Measurements from ENCODE around the gene TMEM59L.

The TMEM59L gene

DNA sequence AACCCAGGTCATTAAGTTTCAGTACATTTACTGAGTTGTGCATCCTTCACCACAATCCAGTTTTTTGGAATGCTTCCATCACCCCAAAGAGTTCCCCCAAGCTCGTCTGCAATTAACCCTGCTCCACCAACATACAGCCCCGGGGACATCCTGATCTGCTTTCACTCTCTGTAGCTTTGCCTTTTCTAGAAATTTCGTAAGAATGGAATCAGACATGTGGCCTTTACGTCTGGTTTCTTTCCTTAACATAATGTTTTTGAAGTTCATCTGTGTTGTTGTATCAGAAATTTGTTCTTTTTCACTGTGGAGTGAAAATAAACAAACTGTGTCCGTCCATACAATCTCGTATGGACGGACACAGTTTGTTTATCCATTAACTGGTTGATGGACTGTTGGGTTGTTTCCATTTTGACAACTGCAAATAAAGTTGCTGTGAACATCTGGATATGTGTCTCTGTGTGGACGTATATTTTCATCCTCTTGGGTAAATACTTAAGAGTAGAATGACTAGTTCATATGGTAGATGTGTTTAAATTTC, 27.1 kb downstream of the TMEM59L start:
- DNase-seq: no peak

DNA sequence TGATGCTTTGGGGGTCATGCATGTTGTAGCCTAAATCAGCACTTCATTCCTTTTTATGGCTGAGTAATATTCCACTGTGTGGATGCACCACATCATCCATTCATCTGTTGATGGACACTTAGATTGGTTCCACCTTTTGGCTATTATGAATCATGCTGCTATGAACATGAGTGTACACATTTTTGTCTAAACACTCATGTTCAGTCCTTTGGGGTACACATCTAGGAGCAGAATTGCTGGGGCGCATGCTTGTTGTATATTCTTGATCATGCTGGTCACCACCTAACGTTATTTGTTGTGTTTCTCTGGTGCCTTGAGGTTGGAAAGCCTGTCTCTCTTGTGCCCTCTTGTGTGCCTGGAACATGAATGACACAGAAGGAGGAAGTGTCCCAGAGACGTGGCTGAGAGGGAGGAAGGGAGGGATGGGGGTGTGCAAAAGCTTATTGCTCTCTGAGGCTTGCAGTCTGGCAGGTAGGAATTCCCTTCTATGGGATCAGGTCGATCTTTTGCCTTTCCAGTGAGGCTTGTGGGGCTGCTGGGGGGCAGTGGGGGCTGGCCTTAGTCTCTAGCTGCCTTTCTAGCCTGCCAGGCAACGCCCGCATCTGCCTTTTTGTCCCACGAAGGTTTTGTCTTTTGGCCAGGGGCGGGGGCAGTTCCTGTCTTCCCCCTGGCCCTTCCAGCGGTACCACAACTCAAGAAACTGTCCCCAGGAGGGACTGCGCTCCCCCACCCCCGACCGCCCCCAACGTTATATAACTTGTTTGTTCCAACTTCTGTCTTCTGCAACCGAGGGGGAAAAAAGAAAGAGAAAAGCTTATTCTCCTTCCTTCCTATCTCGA, 31.7 kb downstream of the TMEM59L start:
- DNase-seq: no peak

DNA sequence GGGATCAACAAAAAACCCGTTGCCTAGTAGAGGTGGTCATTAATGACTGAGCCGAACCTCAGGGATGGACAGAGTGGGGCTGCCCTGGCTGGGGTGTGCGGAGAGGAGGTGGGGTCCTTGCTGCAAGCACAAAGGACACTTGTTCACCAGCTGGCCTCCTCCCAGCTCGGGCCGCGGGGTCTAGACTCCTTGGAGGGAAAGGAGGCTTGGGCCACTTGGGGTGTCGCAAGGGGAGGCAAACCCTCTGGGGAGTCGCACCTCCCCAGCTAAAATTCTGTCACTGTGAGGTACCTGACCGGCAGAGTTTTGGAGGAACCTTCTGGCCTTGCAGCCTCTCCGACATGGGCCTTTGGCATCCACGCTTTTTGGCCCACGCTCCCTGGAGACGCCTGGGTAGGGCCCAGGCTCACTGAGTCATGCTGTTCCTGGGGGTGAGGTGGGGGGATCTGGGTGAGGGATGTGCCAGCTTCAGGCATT, 32.4 kb downstream of the TMEM59L start:
- DNase-seq: no peak

DNA sequence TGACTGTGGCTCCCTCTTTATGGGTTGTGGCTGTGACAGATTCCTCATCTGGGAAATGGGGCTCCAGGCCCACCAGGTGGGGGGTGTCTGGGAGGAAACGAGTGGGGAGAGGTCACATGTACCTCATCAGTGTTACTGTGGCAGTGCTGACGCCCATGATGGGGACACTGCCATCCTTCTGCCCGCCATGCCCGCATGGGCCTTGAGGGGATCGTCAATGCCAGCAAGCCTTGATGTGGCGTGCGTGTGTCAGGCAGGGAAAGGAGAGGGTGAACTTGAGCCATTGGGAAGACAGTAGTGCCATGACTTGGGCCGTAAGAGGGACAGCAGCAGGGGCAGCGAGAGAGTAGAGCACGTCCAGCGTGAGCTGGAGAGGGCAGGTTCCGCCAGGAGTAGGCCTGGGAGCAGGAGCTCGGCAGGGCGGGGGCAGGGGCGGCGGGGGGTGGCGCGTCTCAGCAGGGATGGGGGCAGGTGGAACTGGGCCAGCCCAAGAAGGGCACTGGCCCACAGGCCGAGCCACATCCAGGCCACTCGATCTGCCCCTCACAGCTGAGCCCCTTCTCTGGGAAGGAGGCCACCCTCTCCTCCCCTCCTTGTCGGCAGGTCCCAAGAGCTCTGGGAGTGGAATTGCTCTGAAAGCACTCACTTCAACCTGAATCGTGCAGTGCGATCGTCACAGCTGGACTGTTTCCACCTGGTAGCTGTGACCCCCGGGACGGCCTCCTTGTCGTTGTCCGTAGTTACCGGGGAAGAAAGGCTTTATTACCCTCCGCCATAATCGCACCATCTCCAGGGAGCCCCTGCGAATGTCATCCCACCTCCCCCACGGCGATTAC, 34.1 kb downstream of the TMEM59L start:
- DNase-seq: no peak

DNA sequence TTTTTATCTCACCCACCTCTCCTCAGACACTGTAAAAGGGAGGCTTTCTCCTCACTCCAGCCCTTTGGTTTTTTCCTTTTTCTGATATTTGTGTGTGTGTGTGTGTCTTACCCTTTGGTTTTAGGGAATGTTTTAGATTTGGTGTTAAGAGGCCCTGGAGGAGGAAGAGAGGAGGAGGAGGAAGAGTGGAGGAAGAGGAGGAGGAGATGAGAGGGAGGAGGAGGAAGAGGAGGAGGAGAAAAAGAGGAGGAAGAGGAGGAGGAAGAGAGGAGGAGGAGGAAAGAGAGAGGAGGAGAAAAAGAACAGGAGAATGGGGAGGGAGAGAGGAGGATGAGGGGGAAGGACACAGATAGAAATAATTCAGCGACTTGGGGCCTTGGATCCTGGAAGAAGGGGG, 34.7 kb downstream of the TMEM59L start:
- DNase-seq: no peak

DNA sequence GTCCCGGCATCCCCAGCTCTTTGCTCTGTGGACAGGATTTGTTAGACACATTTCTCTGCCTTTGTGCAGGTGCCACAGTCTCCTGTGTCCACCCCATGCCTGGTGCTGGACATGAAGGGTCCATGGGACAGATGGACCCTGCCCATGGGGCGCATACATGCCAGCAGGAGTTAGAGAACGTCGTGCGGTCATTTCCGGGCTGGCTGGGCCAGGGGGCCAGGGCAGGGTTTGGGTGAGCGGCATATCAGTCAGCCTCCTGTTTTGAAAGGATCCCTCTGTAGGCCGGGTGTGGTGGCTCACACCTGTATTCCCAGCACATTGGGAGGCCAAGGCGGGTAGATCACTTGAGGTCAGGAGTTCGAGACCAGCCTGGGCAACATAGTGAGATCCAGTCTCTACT, 35.1 kb downstream of the TMEM59L start:
- DNase-seq: no peak

DNA sequence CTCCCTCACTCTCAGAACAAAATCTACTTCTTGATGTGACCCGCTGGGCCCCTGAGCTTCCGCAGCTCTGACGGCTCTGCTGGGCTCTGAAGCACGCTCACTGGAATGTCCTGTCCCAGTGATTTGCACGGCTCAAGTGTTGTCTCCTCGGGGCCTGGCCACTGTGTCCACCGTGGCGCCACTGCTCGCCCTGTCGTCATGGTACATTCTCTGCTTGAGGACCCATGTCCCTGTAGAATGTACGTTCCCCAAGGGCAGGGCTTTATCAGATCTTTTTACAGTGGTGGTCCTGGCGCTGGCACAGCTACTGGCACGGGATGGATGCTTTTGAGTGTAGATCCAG, 36.3 kb downstream of the TMEM59L start:
- DNase-seq: no peak

DNA sequence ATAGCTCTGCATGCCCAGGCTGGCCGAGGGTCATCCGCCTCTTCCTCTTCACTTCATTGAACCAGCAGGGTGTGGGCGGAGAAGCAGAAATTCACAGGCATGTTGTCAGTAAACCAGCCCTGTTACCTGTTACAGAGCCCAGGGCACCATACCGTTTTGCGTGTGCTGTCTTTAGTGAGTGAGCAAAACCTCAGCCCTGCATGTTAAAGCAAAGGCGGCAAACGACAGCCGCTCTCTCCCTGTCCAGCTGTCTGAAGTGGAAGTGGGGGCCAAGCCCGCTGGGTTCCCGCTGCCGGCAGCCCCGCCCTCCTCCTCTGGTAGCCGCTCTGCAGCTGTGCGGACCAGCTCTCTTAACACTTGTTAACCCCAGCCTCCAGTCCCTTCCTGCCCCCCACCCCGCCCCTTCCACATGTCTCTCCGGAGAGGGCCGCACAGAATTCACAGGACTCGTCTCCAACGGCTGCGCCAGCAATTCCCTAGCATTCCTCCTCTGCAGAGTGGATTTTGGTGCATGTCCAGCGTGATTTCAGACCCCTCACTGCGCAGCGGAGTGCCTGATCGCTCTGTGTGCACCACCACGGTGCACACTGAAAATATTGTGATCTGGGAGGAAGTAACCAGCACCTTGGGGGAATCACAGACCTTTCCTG, 36.8 kb downstream of the TMEM59L start:
- DNase-seq: no peak

DNA sequence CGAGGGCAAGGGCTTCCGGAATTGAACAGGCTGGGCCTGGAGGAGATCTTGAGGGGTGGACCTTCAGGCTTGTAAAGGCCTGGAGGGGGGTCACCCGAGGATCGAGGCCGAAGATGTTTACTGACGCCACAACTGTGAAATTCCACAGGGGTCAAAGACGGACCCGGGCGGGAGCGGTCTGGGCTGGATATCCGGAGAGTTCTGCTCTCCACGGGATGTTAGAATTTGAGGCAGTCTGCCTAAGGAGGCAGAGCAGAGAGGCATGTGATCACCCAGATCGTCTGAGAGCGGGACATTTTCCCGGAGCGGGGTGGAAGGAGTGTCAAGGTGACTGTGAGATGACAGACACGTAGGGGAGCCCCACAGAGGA, 37.3 kb downstream of the TMEM59L start:
- DNase-seq: no peak

DNA sequence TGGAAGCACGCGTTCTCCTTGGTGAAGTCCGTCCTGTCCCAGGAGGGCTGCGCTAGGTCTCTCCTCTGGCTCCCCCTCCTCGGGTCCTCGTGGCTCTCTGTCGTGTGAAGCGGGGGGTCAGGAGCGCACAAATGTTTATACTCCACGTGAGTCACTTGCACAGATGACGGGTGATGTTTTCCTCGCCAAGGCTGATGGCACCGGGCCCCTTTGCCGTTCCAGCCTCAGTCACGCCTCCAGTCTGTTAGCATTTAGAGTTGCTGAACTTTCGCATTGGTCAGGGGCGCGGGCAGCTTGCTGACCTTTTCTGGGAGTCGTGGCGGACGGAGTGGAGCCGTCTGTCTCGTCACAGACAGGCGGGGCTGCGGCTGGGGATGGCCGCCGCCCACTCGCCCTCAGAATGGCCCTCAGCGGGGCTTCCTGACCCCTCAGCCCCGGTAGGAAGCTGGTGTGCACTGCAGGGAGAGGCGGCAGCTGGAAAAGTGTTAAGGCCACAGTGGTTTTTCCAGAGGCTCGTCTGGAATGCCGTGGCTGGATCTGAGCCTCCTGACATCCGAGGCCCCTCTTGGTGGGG, 37.9 kb downstream of the TMEM59L start:
- no peak for DNase-seq

DNA sequence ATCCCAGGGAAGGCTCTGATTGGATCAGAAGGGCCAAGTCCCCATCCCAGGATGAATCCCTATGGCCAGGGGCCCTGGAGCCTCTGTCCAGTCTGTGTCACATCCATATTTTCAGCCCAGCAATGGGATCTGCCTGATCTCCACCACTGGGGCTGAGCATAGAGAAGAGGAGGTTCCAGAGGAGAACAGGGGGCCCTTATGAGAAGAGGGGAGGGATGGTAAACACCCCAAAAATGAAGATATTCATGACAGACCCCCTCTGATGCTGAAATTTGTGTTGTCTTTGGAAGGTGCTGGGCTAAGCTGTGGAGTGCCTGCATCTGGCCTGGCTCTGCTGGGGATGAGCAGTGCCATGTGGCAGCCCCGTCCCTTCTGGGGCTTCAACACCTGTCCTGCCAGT, 38.6 kb downstream of the TMEM59L start:
- no peak for DNase-seq

DNA sequence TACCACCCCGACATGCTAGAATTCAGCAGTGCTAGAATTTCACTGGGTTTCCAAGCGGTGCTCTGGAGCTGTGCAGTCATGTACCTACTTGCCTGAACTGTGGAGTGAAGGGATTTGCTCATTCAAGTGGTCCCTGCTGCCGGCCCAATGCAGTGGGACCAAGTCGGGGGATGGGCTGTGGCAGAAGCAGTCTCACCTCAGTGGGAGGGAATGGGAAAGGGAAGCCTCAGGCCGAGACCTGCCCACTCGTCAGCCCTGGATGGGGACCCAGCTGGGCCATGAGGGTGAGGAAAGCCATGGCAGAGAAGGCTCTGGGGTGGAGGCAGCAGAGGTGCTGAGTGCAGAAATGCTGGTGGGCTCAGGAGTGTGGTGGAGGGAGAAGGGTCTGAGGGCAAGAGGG, 39.1 kb downstream of the TMEM59L start:
- DNase-seq: no peak

DNA sequence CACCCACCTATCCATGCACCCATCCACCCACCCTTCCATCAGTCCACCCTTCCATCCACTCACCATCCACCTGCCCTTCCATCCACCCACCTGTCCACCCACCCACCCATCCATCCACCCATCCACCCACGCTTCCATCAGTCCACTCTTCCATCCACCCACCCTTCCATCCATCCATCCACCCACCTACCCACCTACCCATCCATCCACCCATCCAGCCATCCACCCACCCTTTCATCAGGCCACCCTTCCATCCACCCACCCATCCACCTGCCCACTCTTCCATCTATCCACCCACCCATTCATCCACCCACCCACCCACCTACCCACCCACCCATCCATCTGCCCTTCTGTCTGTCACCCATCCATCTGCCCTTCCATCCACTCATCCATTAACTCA, 41.2 kb downstream of the TMEM59L start:
- DNase-seq: no peak

DNA sequence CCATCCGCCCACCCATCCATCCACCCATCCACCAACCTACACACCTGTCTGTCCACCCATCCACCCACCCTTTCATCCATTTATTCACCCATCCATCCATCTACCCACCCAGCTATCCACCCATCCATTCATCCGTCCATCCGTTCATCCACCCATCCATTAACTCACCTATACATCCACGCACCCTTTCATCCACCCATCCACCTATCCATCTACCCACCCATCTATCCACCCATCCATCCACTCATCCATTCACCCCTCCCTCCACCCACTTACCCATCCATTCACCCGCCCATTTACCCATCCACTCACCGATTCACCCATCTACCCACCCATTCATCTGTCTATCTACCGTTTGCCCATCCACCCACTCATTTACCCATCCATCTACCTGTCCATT, 41.8 kb downstream of the TMEM59L start:
- DNase-seq: no peak

DNA sequence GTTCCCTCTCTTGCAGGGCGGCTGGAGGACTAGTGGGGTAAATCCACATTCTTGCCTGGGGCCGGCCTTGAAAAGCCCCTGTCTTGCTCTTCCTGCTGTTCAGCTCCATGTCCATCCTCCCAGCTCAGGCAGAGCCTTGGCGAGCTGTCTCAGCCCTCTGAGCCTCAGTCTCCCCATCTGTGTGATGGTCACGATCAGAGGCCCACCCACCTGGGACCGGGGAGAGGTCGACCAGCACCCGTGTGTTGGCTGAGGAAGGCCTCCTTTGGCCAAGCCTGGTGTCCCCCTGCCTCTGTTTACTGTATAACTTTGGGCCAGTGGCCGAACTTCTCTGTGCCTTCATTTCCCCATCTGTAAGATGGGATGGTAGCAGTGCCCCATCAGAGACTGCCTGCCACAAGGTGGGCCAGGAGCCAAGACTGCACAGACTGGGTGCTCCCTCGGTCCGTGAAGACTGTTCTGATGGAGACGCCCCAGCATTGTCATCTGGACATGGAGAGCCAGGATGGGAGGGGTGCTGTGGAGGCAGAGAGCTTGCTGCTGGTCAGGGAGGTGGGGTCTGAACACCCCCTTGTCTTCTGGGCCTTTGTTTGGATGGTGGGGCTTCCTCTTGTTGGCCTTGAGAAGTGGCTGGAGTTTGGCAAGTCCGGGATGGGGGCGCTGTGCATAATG, 42.6 kb downstream of the TMEM59L start:
- DNase-seq: no peak

DNA sequence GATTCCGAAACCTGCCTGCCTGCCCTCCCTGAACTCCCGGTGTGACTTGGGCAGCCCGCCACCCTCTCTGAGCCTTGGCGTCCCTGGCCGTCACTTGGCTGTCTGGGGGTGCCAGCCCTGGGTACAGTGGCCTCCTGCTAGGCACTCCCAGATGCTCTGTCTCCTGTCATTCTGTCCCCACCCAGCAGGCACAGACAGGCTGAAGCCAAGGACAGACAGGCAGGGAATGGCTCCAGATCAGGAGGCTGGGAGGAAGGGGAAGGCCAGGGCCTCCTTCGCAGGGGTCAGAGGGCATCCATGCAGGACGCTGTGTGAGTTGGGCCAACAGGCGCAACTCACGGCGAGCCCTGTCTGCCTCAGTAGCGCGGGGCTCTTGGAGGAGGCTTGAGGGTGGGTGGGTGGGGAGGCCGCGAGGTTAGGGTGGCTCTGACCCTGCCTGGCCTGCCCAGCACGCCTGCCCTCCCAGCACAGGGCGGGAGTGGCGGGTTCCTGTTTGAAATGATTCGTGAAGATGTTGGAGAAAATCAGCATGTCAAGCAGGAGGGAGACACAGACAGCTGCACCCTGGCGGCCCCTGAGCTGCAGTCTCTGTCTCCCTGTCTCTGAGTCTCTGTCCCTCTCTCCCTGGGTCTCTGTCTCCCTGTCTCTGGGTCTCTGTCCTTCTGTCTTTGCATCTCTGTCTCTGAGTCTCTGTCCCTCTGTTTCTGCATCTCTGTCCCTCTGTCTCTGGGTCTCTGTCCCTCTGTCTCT, 43.8 kb downstream of the TMEM59L start:
- no peak for DNase-seq

DNA sequence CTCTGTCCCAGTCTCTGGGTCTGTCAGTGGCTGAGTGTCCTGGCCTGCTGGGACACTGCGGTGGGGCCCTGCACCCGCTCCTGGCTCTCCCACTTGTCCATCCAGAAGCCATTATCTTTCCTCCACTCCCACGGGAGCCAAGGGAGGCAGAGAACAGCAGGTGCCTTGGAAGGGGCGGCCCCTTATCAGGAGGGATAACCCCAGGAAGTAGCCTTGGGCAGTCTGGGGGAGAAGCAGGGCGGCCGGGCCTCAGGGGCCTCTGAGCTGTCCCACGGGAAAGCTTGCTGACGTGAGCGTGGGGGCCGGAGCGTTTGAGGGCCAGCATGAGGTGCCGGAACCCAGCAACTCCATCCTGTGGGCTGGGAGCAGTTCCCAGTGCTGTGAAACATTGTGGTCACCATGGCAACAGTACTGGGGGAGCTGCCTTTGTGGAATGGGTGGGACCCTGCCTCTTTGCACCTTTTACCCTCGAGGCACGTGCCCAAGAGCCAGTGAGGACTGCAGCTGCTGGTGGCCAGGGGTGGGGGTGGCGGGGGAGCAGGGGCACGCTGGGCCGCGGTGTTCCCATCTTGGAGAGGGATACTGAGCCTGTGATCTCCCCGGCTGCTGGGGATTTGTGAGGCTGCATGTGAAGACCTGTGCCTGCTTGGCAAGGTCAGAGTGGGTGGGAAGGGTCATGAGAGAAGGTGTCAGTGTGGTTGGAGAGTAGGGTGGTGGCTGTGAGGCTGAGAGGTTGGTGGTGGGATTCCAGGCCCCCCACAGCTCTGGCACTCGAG, 45.1 kb downstream of the TMEM59L start:
- no peak for DNase-seq

DNA sequence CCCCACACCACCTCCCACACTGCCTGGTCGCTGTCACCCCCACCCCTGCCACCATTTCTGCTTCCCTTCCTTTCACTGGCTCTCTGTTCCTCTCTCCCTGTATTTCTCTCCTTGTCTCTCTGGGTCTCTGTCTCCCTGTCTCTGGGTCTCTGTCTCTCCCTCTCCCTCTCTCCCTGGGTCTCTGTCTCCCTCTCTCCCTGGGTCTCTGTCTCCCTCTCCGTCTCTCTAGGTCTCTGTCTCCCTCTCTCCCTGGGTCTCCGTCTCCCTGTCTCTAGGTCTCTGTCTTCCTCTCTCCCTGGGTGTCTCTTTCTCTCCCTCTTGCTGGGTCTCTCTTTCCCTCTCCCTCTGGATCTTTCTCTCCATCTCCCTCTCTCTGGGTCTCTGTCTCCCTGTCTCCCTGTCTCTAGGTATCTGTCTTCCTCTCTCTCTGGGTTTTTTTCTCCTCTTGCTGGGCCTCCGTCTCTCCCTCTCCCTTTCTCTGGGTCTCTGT, 45.7 kb downstream of the TMEM59L start:
- no peak for DNase-seq

DNA sequence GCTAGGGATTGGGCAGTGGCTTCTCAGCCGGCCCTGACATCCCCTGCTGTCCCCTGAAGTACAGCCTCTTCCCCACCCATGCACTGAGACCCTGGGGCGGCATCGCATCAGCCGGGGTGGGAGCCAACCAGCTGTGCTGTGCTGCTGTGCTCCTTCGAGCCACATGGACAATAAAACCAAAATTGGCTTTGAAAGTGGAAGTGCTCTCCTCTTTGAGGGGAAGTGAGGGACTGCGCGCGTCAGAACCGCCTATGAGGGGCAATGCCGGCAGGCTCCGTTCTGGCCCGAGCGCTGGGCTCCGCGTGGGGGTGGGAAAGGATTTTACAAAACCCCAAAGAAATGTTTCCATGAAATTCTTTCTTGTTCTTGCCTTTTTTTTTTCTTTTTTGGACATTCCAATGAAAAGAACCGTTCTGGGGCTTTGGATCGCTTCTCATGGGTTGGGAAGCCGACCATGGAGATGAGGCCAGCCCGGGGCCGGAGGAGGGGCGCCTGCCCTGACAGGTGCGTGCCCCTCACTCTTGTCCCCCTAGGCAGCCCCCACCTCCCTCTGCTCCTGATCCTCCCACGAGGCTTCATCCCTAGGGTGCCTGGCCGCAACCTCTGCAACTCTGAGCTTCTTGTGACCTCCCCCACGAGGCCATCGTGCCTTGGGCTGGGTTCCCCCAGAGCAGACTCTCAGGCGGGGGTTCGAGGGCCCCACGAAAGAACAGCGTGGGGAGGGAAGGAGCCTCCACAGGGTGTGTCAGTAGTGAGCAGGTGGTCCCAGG, 46.8 kb downstream of the TMEM59L start:
- DNase-seq: no peak

All from T-helper 1 cell (primary cell).